AG09309 (cell line): ENCODE results near the gene ATP6V0A4.
"Not testable (repeated sequence)": the region's sequence is repeated elsewhere in the genome, so short reads cannot be mapped to it uniquely, and the experiment has no call there.

Experiments used
- DNase-seq: peaks from one replicate; pipeline ENCODE4 v3.0.0-alpha.2; 2010; ENCODE audit warnings: low read depth
- H3K4me3 ChIP-seq: 2 replicates; pipeline ENCODE4 v1.5.1; 2011; ENCODE audit warnings: mild to moderate bottlenecking, low read depth, low read length, moderate library complexity; ENCODE audit not compliant: control insufficient read depth
- TF ChIP-seq, protein P1 (sequence below): IDR thresholded peaks from 2 replicates; pipeline ENCODE4 v1.5.1; 2011; ENCODE audit warnings: mild to moderate bottlenecking, low read depth, low read length, inconsistent platforms; ENCODE audit not compliant: insufficient read depth, control insufficient read depth; ENCODE audit errors: missing control alignments

The ATP6V0A4 gene

DNA sequence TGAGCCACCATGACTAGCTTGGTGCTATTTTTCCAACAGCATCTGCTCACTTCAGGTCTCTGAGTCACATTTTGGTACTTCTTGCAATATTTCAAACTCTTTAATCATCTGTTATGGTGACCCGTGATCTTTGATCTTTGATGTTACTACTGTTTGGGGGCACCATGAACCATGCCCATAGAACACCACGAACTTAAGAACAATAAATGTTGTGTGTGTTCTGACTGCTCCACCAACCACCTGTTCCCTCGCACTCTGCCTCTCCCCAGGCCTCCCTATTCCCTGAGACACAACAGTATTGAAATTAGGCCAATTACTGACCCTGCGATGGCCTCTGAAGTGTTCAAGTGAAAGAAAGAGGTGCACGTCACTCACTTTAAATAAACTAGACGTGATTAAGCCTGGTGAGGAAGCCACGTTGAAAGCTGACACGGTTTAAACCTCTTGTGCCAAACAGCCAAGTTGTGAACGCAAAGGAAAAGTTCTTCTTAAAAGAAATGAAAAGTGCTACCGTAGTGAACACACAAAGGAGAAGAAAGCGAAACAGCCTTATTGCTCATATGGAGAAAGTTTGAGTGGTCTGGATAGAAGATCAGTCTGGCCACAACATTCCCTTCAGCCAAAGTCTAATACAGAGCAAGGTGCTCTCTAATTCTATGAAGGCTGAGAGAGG is 27.2 kb upstream of the ATP6V0A4 start:
- TF ChIP-seq, protein P1, sequence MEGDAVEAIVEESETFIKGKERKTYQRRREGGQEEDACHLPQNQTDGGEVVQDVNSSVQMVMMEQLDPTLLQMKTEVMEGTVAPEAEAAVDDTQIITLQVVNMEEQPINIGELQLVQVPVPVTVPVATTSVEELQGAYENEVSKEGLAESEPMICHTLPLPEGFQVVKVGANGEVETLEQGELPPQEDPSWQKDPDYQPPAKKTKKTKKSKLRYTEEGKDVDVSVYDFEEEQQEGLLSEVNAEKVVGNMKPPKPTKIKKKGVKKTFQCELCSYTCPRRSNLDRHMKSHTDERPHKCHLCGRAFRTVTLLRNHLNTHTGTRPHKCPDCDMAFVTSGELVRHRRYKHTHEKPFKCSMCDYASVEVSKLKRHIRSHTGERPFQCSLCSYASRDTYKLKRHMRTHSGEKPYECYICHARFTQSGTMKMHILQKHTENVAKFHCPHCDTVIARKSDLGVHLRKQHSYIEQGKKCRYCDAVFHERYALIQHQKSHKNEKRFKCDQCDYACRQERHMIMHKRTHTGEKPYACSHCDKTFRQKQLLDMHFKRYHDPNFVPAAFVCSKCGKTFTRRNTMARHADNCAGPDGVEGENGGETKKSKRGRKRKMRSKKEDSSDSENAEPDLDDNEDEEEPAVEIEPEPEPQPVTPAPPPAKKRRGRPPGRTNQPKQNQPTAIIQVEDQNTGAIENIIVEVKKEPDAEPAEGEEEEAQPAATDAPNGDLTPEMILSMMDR: no peak
- no peak overlapping the region for H3K4me3 ChIP-seq
- no peak for DNase-seq

DNA sequence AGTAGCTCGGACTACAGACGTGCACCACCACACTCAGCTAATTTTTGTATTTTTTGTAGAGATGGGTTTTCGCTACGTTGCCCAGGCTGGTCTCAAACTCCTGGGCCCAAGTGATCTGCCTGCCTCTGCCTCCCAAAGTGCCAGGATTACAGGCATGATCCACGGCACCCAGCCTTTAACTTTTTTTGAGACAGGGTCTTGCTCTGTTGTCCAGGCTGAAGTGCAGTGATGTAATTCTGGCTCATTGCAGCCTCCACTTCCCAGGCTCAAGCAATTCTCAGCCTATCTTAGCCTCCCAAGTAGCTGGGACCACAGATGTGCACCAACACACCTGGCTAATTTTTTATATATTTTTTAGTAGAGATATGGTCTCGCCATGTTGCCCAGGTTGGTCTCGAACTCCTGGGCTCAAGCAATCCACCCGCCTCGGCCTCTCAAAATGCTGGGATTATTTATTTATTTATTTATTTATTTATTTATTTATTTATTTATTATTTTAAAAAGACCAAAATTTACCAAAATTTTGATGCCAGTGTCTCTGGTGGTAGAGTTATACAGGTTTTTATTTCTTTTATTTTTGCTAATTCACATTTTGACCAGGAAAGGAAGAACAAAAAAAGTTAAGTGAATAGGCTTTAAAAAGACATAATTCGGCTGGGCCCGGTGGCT is 25.0 kb upstream of the ATP6V0A4 start:
- DNase-seq: no peak
- TF ChIP-seq, protein P1: no peak

GRCh38 chr7:138821912-138822311 is 23.9 kb upstream of the ATP6V0A4 start:
- TF ChIP-seq, protein P1: no peak
- DNase-seq: no peak
- no peak overlapping the region for H3K4me3 ChIP-seq

More for the DNA sequence above, 25.0 kb upstream of the ATP6V0A4 start:
- no peak overlapping the region for H3K4me3 ChIP-seq

- TF ChIP-seq, protein P1: no peak
- H3K4me3 ChIP-seq: no peak overlapping the region
- DNase-seq: no peak
These were observed 21.6 kb upstream of the ATP6V0A4 start for GRCh38 chr7:138819625-138820024.

DNA sequence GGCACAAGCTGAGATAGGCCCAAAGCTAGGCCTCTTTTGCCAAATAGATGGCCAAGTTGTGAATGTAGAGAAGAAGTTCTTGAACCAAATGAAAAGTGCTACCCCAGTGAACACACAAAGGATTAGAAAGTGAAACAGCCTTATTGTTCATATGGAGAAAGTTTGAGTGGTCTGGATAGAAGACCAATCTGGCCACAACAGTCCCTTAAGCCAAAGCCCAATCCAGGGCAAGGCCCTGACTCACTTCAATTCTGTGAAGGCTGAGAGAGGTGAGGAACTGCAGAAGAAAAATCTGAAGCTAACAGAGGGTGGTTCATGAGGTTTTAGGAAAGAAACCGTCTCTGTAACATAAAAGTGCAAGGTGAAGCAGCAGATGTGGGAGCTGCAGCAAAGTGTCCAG is 18.7 kb upstream of the ATP6V0A4 start:
- no peak for DNase-seq
- no peak overlapping the region for H3K4me3 ChIP-seq
- TF ChIP-seq, protein P1: no peak

GRCh38 chr7:138814816-138815332 is 16.9 kb upstream of the ATP6V0A4 start:
- no peak overlapping the region for H3K4me3 ChIP-seq
- DNase-seq: no peak
- TF ChIP-seq, protein P1: no peak

DNA sequence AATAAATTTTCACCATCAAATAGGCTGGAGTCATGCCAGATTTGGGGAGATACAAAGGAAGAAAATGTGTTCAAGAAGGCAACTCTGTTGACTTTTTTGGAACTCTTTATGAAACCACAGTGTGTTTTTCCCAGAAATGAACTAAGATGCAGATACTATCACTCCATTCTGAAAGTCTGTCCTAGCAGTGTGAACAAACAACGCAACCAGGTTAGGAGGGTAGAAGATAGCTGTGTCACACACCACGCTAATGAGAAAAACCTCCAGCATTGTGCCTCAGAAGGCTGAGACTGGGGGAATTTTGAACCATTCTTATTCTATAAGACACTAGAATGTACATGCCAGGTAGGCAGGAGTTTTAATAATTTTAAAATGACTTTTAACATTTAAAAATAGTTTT is 15.9 kb upstream of the ATP6V0A4 start:
- no peak for DNase-seq
- no peak overlapping the region for H3K4me3 ChIP-seq
- TF ChIP-seq, protein P1: no peak

DNA sequence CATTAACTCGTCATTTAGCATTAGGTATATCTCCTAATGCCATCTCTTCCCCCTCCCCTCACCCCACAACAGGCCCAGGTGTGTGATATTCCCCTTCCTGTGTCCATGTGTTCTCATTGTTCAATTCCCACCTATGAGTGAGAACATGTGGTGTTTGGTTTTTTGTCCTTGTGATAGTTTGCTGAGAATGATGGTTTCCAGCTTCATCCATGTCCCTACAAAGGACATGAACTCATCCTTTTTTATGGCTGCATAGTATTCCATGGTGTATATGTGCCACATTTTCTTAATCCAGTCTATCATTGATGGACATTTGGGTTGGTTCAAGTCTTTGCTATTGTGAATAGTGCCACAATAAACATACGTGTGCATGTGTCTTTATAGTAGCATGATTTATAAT is 13.3 kb upstream of the ATP6V0A4 start:
- H3K4me3 ChIP-seq, DNase-seq: not testable (repeated sequence)
